GM21786 (cell line): ENCODE measurements around the gene SLC9C2.
"Not testable (repeated sequence)": the region's sequence is repeated elsewhere in the genome, so short reads cannot be mapped to it uniquely, and the experiment has no call there.

Experiments
- ATAC-seq: cut with Tn5 transposase; IDR thresholded peaks from one replicate; pipeline ENCODE4 v1.9.1; 2021; ENCODE audit not compliant: unreplicated experiment

SLC9C2 gene

DNA sequence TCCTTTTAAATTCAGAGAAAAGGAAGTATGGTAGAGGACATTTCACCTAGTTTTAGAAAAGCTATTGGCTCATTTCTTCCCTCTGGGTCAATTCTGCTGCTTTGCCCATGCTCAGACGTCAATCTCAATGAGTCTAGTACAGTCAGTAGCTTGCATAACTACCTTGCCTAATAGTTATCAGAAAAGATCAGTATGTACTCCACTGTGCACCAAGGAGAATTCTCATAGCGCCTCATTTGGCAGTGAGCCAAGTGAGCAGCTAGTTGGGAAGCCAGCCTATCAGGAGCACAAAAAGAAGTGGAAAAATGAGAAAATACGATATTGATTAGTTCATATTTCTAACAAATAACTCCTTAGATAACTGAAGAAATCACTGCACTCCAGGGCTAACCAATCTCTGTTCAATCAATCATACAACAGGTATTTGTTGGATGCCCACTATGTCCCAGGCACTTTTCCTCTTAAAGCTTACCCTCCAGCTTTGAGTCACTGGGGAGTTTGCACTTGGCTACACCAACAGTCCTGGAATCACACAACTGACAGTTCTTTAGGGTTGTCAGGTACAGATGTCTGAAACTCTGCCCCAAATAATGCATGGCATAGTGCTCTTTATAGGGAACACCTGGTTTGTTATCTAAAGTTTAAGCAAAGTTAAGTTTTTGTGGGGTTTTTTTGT, 75.6 kb downstream of the SLC9C2 start:
- ATAC-seq = no peak

DNA sequence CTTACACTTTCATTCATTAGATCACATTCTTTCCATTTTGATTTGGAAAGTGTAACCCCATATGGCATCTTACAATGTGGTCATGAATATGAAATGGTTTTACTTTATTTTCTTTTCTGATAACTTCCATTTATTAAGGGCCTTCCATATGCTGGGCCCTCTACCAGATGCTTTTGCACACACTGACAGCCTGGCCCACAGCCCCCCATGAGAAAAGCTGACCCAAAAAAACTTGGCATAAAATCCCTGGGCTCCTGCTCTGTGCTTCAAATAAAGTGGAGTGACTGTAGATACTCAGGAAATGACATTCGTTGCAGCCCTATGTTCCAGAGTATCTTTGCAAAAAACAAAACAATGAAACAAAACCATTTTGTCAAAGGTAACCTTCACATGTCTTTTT, 76.9 kb downstream of the SLC9C2 start:
- ATAC-seq = no peak

DNA sequence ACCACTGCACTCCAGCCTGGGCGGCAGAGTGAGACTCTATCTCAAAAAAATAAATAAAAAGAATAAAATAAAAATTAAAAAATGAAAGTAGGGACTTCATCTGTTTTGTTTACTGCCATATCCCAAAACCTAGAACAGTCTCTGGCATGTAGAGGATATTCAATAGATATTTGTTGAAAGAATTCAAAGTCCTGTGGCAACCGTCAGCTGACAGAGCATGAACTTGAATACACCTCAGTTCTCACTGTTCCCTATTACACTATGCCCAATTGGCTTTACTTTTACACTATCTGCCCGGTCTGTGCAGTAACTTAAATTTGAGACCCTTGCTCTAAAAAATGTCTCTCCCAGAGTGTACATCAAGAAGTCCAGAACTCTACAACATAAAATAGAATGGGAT, 79.5 kb downstream of the SLC9C2 start:
- ATAC-seq = no peak

DNA sequence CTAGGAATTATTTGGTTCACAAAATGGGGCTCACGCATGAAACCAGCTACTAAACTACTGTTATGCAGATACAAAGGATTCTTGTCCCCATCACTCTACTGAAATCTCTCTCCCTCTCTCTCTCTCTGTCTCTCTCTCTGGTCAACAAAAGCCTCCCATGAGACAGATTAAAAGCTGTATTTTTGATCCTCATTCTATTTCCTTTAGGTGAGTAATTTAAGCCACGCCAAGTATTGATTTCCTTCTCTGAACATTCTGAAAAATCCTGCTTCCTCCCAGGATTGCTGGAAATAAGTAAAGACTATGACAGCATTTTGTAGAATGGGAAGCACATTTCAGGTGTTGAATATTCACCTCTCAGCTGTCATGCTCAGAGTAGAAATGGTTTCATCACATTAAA, 82.1 kb downstream of the SLC9C2 start:
- no peak for ATAC-seq

GRCh38 chr1:173514503-173514902, 88.4 kb downstream of the SLC9C2 start:
- not testable (repeated sequence) for ATAC-seq

DNA sequence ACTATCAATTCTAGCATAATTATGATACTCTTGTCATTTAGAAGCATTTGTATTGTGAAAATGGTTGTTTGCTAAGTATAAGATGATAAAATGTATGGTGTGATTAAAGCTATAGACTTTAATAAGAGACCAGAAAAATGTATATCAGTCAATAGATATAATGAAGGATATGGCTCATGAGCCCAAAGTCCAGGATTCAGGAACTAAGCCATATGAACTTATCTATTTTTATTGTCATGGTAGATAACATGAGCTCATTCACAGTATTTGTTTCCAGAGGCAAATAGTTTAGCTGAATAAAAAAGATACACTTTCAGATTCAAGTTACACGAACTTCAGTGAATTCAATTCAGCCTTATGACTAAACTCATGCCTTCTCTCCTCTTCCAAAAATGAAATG, 93.1 kb downstream of the SLC9C2 start:
- ATAC-seq = no peak

GRCh38 chr1:173508541-173508940, 94.3 kb downstream of the SLC9C2 start:
- ATAC-seq = no peak

GRCh38 chr1:173507847-173508209, 95.0 kb downstream of the SLC9C2 start:
- no peak for ATAC-seq

DNA sequence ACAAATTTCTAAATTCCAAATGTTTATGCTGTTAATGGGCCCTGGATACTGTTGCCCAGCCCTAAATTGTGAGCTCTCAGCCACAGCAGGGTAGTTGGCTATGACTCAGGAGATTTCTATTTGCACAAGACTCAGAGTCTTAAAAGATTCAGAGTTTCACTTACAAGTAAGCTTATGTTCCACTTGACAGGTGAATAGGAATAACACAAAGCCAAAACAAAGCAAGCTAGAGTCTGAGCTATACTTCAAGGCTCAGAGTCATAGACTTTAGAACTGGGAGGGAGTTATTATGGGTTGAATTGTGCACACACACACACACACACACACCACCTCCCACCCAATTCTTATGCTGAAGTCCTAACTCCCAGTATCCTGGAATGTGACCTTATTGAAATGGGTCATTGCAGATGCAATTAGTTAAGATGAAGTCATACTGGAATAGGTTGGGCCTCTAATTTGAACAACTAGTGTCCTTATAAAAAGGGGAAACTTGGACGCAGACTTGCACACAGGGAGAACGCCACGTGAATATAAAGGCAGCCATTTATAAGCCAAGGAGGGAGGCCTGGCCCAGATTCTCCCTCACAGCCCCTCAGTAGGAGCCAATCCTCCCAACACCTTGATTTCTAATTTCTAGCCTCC, 95.5 kb downstream of the SLC9C2 start:
- ATAC-seq = no peak

DNA sequence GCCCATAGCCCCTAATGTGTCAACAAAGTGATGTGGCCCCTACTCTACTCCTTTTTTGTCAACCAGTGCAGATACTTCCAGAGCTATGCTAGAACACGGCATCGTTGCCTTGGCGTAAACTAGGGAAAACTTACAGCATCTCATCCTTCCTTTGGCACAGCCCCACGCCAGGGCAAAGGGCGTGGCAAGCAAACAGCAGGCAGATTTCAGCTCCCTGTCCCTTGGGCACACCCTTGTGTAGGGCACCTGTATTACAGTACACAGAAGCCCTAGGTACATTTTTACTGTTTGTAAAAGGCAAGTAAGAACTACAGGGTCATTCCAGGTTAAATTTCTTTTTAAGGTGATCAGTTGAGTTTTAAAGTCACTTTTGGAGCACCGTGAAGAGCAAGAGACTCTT, 96.4 kb downstream of the SLC9C2 start:
- ATAC-seq = no peak

GRCh38 chr1:173505391-173505790, 97.5 kb downstream of the SLC9C2 start:
- ATAC-seq = no peak

GRCh38 chr1:173504268-173504667, 98.6 kb downstream of the SLC9C2 start:
- no peak for ATAC-seq

DNA sequence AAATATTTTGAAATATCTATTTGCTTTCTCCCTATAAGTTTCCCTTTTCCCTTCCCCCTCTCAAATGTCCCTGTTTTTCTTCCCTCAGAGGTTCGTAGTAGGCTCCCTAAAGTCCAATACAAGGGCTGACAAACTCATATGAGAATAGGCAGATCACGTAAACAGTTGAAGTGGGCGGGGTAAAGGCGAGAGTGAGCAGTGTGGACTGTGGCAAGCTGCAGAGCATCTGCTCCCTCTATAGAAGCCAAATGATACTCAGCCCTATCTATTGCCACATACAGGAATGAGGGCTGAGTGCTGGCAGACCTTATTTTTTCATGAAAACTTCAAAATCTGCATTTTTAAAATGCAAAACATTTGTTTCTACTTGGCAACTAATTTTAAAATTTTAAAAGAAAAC, 99.5 kb downstream of the SLC9C2 start:
- ATAC-seq = no peak

- no peak for ATAC-seq
These were observed 100.8 kb downstream of the SLC9C2 start for GRCh38 chr1:173502104-173502503.

DNA sequence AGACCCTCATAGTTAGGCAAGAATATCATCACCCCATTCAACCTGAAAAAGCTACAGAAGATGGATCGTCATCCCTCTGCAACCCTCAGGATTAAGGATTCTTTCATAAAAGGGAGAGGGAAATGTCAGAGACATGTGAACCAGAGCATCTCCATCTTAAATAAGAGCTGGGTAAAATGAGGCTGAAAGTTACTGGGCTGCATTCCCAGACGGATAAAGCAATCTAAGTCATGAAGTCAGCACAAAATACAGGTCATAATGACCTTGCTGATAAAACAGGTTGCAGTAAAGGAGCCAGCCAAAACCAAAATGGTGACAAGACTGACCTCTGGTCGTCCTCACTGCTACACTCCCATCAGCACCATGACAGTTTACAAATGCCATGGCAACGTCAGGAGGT, 103.1 kb downstream of the SLC9C2 start:
- no peak for ATAC-seq

- no peak for ATAC-seq
These were observed 106.0 kb downstream of the SLC9C2 start for GRCh38 chr1:173496757-173497320.

DNA sequence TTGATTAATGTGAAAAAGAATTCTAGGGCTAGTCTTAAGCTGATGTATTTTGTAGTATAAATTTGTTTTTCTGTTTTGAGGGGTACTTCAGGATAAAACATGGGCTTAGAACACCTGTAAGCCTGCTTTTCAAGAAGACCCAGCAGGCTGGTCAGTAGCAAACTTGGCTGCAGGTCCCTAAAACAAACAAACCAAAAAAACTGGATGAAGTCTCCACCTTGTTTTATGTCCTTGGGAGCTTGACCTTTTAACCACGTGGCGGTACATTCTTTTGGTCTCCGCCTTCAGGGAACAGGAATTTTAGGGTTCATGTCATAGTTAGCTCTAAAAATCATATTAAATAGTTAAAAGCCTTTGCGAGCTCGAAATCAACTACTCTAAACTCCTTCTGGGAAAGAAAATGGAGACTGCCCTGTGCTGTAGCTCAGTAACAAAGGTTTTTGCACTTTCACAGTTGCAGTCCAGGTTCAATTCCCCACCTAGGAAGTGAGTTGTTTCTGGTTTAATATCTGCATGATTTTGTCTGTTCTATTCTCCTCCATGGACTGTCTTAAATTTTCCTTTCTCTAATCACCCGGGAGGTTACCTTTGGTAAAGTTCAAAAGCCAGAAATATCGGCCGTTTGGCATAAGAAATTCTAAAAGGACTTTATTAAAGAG, 107.1 kb downstream of the SLC9C2 start:
- no peak for ATAC-seq

DNA sequence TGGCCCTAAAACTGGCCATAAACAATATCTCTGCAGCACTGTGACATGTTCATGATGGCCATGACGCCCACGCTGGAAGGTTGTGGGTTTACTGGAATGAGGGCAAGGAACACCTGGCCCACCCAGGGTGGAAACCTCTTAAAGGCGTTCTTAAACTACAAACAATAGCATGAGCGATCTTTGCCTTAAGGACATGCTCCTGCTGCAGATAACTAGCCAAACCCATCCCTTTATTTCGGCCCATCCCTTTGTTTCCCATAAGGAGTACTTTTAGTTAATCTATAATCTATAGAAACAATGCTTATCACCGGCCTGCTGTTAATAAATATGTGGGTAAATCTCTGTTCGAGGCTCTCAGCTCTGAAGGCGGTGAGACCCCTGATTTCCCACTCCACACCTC, 109.7 kb downstream of the SLC9C2 start:
- ATAC-seq = not testable (repeated sequence)

DNA sequence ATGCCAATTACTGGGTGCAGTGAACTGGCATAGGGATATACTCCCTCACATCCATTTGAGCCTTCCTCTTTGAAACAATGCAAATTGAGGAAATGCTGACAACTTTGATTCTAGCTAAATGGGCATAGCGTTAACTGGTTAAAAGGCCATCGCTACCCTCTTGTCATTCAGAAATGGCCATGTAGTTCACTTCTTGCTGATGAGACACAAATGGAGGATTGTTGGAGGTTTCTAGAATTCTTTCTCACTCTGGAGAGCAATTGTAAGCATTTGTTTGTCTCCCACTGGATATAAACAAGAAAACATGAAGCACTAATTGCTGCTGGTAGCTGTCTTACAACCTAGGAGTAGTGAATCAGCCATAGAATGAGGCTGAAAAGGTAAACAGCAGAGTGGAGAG, 111.4 kb downstream of the SLC9C2 start:
- ATAC-seq = no peak

DNA sequence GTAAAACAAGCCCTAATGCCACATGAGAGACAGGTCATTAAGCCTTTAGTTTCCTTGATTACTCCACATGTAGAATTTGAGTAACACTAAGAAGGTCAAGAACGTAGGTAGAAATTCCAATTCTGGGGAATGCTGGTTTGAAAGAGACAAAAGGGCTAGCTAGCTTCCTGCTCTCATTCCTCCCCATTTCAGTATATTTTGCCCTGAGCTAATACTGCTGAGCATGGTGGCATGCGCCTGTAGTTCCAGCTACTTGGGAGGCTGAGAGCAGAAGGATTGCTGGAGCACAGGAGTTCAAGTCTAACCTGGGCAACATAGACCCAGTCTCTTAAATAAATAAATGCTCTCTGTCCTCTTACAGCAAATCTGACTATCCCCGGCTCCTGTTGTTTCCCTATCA, 112.9 kb downstream of the SLC9C2 start:
- no peak for ATAC-seq

DNA sequence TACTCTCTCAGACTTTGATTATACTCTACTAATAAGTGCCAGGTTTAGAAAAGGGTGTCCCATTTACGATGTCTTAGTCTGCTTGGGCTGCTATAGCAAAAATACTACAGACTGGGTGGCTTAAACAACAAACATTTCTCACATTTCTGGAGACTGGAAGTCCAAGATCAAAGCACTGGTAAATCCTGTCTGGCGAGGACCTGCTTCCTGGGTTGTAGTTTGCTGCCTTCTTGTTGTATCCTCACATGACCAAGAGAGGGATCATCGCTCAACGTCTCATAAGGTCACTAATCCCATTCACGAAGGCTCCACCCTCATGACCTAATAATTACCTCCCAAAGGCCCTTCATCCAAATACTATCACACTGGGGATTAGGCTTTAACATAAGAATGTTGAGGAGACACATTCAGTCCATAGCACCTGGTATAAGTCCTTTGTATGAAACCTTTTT, 113.7 kb downstream of the SLC9C2 start:
- ATAC-seq = no peak

DNA sequence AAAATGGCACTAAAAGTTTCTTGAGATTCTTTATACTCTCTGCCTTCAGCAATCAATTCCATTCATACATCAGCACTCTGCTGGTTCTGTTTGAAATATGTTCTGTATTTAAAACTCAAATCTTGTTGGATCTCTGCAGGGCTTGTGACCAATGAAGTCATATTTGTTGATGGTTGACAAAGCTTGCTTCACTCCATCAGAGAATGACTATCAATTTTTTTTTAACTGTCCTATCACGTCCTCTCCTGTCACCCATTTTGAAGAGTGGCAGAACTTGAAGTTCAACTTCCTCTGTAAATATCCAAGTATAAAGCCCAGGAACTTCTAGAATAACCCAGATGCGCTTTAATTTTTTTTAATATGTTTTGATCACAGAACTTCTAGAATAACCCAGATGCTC, 114.9 kb downstream of the SLC9C2 start:
- no peak for ATAC-seq
